HEK293T (cell line): ENCODE data around the gene TMEM72.

Source experiments
- CTBP1 ChIP-seq: fragments of 450-650 bp; IDR thresholded peaks from 2 replicates; pipeline ENCODE4 v1.6.1; 2016; ENCODE audit warnings: borderline replicate concordance
- ELF4 ChIP-seq: fragments of 450-650 bp; IDR thresholded peaks from 2 replicates; pipeline ENCODE4 v1.6.1; 2017; ENCODE audit warnings: antibody characterized with exemption
- FOXA1 ChIP-seq: fragments of 450-650 bp; IDR thresholded peaks from 2 replicates; pipeline ENCODE4 v1.6.1; 2016; ENCODE audit warnings: mild to moderate bottlenecking
- FOXM1 ChIP-seq: fragments of 450-650 bp; IDR thresholded peaks from 2 replicates; pipeline ENCODE4 v1.6.1; 2017; ENCODE audit warnings: mild to moderate bottlenecking, borderline replicate concordance
- HDGF ChIP-seq: fragments of 450-650 bp; IDR thresholded peaks from 2 replicates; pipeline ENCODE4 v1.6.1; 2017; ENCODE audit warnings: antibody characterized with exemption, borderline replicate concordance
- LEF1 ChIP-seq: fragments of 450-650 bp; IDR thresholded peaks from 2 replicates; pipeline ENCODE4 v1.6.1; 2017; ENCODE audit warnings: mild to moderate bottlenecking, borderline replicate concordance
- NFRKB ChIP-seq: fragments of 450-650 bp; IDR thresholded peaks from 2 replicates; pipeline ENCODE4 v1.6.1; 2016; ENCODE audit warnings: mild to moderate bottlenecking, moderate library complexity
- SP1 ChIP-seq: fragments of 450-650 bp; IDR thresholded peaks from 2 replicates; pipeline ENCODE4 v1.6.1; 2017
- SUZ12 ChIP-seq: fragments of 450-650 bp; IDR thresholded peaks from 2 replicates; pipeline ENCODE4 v1.6.1; 2016; ENCODE audit warnings: mild to moderate bottlenecking

- no peak for TF ChIP-seq CTBP1
- no peak for TF ChIP-seq FOXM1
- TF ChIP-seq SUZ12, result no peak
- TF ChIP-seq SP1, result no peak
- no peak for TF ChIP-seq NFRKB
- TF ChIP-seq FOXA1, result no peak
- TF ChIP-seq LEF1, result no peak
- no peak for TF ChIP-seq HDGF
- no peak for TF ChIP-seq ELF4
Measured at GRCh38 chr10:44916429-44916828, 5.3 kb downstream of the TMEM72 start.
